NAMALWA (cell line): ENCODE data around the gene NYAP2.

ENCODE experiments used
- DNase-seq: peaks from one replicate; pipeline ENCODE4 v3.0.0-alpha.2; 2015; ENCODE audit warnings: low spot score

Gene NYAP2

DNA sequence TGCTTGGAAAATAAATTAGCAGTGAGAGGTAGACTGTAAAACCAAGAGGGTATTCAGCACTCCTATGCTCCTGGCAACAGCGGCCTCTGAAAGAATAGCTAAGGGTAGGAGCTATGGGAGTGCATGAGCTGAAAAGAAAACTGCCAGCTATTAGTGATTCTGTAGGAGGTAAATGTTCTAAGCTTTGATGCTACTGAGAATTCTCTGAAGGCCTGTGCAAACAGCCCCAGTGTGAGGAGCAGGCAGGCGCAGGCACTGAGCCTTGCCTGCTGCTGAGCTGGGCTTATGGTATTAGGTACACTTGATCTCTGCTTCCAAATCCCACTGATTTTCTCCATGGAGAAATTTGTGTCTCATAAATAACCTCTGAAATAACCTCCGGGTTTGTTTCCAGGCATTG, 86.7 kb downstream of the NYAP2 start:
- DNase-seq = no peak

DNA sequence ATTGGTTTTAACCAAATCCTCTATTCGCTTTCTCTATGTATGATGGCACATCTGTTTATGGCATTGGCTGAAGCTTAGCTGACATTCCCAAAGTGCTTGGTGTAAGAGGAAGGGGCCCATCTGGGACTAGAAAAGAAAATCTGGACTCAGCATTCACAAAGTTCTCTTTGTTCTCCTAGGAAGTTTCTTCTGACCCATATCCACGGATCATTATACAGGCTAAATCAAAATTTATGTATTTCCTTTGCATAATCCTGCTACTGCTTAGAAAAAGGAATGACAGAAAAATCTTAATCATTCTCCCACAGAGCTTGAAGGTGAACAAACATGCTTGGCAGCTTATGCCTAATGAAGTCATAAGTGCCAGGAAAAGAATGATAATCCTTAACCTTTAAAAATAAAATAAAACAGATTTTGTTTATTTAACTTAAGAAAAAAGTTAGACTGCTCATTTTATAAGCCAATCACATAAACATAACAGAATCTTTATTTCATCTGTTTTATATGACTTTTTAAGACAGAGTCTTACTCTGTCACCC, 88.4 kb downstream of the NYAP2 start:
- no peak for DNase-seq

DNA sequence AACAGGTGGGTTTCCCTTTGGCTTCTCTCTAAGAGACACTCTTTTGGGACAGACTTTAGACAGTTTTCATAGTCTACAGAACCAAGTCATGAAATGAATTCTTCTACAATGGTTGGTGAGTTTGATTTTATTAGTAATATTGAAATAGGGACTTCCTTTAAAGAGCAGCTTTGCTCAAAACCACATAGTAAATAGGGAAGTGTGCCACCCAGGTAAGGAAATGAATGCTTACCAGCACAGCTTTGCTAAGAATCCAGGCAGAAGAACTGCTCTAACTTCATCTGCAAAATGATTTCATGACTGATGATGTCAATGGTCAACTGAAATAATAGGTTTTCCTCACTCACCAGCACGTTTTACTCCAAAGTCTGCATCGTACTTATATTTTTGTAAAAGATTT, 89.2 kb downstream of the NYAP2 start:
- no peak for DNase-seq

DNA sequence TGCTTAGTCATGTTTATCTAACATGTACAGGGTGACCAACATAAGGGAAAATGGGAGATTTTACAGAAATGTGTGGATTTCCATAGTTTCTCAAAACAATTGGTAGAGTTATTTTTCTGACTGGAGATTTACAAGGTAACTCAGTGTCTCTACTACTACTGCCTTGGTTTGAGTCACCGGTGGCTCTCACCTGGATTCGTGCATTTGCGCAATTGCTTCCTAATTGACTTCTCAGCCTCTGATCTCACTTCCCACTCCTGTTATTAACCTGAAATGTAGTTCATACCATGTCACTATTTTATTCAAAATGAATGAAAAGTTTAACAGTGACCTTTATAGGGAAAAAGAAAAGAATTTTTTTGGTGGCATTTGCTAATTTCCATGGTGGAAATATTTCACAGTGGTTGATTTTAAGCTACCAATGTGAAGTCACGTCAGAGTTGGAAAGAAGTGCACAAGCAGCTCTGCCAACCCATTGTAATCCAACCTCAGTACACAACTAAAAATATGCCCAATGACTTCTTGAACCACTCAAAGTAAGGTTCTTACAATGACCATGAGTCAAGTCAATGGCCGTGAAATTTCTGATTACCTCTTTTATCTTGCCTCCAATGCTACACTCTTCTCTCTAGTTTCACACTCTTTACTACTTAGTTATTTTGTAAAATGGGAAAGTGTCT, 94.0 kb downstream of the NYAP2 start:
- no peak for DNase-seq

DNA sequence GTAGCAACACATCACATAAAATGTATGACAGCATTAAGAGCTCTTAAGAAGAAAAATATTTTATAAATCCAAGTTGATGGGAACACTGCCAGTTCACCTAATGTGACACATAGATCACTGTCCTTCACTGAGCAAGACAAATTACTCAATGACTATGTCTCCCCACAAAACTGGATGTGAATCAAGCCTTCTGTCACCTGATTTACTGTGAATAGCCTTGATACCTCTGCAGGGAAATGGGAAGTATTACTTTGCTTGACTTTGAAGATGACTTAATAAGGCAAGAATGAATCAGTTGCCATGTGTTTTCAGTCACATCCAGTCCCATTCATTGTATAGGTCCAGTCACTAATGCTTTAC, 94.6 kb downstream of the NYAP2 start:
- DNase-seq = no peak

DNA sequence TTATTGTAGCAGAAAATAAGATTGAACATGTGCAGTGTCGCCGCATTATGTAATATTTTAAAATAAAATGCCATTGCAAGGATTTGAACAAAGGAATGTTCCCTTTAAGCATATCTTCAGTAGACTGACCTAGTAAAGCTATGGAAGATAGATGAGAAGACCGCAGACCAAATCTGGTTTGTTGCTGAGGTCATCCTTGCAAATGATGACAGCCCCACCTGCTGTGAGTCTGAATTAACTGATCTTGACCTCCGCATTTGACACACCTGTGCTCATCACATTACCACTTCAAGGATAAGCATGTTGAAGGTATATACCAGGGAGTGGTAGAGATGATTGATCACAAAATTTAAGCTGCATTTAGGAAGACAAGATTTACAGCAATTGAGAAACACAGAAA, 96.2 kb downstream of the NYAP2 start:
- DNase-seq = no peak

DNA sequence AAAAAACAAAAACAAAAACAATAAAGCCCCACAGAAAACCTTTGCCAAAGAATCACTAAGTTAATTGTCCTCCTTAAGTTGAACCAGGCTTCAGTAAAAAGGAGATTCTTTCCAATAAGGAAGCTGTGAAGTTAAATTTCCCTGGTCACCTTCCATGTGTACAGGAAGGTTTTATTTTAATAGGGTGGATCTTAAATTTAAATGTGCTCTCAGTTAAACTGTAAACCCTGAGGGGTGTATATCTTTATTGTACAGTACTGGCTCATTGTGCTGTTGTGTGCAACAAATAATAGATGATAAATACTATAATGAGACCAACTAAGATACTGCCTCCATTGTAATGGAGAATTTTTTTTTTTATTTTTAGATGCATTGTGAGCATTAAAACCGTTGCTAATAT, 97.1 kb downstream of the NYAP2 start:
- no peak for DNase-seq

DNA sequence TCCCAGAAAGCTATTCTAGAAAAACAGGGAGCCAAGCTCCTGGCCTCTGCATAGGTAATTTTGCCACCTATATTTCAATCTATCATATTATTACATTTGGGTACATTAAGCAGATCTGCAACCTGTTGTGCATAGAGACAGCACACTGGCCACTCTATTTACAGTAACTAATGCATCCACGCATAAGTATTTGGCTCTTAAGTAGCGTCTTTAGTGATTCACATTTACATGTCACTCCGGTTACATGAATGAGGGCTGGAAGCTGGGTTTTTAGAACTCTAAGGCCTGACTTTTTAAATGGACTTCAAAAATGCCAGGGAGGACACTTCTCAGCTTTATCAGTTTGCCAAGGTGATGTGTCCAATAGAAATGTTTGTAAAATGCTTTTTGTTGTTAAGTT, 97.7 kb downstream of the NYAP2 start:
- no peak for DNase-seq

DNA sequence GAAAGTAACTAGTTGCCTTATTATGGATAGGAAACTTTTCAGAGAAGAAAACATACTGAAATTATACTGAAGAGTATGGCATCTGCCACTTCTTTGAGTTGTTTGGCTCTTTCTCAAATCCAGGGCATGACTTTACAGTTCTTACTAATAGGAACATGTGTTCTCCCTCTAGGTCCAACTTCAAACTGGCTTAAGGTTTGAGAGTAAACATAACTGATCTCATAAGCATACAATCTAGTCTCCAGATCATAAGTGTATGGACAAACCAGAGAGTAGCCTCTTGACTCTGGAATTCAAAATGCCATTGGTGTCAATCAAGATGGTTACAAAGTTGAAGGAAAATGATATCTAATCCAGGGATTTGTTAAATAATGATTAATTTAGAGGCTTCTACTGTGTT, 101.5 kb downstream of the NYAP2 start:
- no peak for DNase-seq

DNA sequence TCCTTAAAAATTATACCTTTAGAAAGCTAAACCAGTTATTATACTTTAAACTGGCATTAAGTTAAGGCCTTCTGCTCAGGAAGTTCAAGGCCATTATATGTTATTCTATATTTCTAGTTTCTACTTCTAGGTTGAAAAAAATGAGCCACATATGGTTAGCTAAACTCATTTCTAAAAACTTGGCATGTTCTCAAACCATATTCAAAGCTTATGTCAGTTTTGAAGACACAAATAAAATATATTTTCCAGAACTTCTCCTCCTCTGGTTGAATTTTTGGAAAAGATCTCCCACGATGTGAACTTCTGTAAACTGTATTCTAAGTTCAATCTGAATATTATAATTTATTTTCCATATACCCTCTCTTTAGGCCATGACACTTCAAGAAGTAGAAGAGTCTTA, 103.5 kb downstream of the NYAP2 start:
- no peak for DNase-seq

DNA sequence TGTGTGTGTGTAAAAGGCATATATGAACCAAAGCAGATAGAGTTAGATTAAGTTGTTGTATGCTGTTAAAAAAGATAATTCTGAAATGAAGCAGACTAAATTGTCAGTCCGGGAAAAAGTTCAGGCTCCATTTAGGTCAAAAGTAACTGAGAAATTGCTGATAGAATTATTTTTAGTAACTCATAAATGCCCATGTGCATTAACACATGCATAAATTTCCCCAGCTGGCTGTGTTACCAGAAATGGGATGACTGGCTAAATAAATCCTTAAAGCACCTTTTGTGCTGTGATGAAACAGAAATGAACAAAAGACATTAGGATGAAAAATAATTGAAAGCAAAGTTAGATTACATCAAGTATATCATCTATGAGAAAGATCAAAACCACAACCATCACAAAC, 111.3 kb downstream of the NYAP2 start:
- no peak for DNase-seq

DNA sequence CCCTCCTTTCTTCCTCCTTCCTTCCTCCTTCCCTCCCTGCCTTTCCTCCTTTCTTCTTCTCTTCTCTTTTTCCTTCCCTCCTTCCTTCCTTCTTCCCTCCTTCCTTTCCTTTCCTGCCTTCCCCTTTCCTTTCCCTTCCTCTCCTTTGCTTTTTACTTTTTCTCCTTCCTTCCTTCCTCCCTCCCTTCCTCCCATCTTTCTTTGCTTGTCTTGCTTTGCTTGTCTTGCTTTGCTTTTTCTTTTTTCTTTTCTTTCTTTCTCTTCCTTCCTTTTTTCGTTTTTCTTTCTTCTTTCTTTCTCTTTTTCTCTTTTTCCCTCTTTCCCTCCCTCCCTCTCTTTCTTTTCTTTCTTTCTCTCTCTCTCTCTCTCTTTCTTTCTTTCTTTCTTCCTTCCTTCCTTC, 113.0 kb downstream of the NYAP2 start:
- no peak for DNase-seq

DNA sequence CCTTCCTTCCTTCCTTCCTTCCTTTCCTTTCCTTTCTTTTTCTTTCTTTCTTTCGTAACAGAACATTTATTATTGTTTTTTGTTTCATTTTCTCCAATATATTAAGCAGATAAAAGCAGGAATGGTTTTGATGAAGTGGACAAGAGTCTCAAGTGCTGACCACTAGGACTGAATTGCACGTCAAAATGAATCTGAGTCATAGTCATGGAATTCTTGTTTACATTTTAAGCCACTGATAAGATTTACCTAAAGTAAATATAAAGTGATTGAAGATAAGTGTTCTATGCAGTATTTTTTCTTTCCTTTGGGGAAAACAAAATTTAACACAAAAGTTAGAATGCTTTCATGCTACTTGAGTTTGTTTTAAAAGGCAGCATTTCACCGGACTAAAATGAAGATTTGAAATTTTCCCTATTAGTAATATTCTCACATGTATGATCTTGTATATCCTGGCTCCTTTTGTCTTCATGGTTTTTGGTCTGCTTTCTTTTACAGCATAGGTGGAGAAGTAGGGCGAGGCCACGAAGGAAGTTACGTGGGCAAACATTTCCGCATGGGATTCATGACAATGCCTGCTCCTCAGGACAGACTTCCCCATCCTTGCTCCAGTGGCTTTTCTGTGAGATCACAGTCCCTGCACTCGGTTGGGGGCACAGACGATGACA, 113.5 kb downstream of the NYAP2 start:
- DNase-seq = no peak

DNA sequence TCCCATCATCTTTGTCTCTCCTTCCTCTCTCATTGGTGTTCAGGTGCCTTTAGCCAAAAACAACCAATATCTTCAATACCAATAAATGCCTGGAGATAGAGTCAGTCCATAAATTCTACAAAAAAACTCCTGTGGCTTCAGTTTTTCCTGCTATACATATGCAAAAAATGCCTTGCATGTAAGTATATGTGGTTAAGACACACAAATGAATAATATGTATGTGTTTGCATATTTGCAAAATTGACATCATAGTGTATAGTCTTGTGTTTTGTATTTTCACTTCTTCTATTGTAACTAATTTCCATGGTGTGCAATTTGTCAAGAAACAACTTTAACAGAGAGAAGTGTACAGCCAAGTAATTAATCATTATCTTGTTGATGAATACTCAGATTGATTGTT, 115.5 kb downstream of the NYAP2 start:
- no peak for DNase-seq

DNA sequence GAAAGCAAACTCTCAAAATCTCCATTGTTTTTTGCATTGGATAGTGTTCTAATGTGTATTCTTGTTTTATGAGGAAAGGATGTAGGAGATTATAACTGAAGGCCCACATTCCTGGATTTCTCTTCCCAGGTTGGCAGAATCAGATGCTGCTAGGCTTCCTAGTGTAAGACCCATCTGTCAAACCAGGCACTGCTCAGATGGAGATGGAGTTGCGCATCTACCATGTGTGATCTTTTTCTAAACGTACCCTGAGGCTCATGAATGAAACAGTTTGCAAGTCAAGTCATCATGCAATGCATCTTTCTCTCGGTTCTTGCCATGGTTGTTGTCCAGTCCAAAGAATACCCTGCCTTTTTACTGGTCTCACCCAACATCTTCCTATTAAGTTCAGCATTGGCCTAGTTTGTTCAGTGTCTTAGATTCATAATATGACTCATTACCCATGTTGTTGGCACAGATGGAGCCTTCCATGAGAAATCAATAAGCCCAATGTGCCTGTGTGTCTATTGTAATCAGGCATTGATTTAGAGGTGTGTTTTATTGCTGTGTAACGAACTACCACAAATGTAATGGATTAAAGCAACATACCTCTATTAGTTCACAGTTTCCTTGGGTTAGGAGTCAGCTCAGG, 127.4 kb downstream of the NYAP2 start:
- no peak for DNase-seq

DNA sequence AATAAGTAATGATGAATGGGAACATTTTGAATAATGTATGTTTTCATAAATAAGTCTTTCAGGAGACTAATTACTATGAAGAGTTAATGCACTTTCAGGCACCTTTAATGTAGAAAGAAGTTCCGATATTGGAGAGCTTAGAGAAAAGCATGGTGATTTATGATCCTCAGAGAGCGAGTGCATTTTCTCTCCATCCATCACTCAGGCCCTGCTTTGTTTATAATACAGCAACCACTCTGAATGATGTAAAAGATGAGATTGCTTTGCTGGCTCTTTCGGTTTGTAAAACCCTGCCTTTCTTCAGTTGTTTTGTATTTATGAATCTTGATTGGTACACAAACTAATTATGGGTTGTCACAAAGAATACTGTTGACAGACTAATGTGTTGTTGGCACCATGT, 132.0 kb downstream of the NYAP2 start:
- no peak for DNase-seq

DNA sequence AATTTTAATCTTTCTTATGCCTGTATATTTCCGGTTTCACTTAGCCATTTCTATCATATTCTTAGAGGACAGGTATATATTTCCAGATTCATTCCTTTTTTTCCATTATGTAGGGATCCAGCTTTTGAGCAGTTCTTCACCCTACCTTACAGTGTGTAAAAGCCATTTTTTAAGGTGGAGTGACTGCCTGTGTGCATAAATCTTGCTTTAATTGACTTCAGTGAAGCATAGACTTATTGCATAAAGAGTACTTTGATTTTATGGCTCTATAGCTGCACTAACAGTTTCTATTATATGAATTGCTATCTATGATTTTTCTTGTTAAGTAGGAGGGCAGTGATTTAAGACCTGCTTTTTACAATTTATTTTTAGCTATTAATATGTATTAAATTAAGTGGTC, 132.6 kb downstream of the NYAP2 start:
- no peak for DNase-seq

DNA sequence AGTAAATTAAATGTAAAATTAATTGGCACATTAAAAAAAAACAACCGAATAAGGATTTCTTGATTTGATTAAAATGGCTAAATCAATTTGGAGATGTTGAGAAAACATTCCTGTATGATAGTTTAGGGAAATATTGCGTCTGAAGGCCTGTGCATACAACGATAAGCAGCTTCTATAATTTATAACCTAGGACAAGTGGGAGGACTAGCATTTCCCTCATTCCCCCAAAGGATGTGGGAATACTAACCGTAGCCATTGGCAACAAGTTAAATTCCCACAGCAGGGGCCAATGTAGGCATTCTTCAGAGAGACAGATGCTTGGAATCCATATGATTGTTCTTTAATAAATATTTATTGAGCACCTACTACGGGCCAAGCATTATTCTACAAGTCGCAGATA, 134.5 kb downstream of the NYAP2 start:
- DNase-seq = no peak

DNA sequence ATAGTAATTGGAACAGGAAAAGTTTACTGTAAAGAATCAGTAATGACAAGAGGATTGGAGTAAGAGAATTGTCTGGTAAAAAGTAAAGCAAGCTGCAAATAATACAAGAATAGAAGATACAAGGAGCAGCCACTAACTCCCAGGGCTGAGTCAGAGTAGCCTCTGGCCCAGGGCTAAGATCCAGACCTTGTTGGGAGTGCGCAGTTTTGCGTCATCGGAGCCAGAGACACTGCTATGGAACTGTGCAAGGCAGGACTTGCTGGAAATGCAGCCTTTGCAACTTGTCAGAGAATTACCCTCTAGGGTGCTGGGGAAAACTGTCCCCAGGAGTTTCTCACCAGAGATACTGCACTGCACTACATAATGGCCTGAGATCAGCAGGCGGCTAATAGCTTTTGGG, 135.2 kb downstream of the NYAP2 start:
- DNase-seq = no peak

DNA sequence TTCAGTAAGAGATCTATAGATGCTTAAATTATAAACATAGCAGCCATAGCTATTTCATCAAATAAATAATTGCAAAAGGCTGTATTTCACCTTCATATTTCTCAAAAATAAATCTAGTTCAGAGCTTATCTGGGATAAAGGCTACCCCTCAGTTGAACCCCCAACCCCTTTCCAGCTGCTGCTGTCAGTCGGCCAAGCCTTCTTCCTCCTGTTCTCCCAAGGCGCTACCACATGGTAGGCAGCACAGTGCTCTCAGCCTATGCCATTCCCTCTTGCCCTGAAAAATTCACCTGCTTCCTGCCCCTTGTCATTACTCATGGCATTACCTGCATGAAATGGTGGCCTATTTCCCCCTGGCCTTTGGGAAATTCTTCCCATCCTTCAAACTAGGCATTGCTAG, 136.5 kb downstream of the NYAP2 start:
- DNase-seq = no peak

DNA sequence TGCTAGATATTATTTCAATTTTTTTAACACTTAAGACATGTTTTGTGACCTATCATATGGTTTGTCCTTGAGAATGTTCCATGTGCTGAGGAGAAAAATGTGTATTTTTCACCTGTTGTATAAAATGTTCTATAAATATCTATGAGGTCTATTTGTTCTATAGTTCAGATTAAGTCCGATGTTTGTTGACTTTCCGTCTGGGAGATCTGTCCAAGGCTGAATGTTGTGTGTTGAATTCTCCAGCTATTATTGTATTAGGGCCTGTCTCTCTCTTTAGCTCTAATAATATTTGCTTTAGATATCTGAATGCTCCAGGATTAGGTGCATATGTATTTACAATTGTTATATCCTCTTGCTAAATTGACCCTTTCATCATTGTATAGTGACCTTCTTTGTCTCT, 144.1 kb downstream of the NYAP2 start:
- no peak for DNase-seq

DNA sequence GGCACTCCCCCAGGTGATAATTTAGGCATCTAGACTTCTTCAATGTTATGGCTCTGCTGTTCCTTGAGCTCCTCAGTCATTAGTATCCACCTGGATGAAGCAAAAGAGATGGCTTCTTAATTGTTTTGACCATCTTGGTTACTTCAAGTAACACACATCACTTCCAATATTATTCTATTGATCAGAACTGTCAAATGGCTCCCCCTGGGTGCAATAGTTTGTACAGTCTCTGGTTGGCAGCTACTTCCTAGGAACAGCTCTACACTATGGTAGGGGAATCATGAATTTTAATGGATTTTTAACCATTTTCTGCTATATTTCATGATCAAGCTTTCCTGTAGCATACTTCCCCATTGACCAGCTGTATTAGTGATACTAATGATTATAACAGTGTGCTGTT, 157.0 kb downstream of the NYAP2 start:
- no peak for DNase-seq

DNA sequence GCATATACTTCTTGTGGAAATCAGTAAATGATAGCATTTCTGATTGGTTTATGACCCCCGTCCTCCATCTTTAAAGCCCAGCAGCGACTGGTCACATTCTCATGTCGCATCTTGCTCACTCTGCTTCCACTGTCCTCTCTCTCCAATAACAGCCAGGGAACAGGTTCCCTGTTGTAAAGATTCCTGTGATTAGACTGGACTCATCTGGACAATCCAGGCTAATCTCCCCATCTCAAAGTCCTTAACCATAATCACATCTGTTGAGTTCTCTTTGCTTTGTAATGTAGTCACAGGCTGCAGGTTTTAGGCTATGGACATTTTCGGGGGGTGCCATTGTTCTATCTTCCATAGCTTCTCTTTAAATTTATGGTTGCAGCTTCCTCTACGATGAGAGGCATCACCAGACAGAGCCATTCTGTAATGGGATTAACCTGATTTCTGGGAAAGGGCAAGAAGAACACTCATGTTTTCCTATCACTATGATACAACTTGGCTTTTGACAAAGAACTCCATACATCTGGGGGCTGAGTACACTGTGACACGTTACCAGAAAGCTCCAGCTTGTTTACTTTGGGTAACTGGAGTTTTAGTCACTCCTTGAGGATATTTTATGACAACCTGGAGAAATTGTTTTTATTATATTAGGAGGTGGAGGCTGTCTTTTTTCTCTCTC, 159.0 kb downstream of the NYAP2 start:
- no peak for DNase-seq
